ENCODE results near the gene SATB2.

Gene SATB2

GRCh38 chr2:199468561-199469513 lies 11.1 kb upstream of the SATB2 start:
- Histone ChIP-seq H3K36me3 (ENCODE audit: insufficient read depth, low read length) (no peaks in the 10 kb centered on the region), H2AFZ (ENCODE audit: low read length) (no peak overlapping the region), H3K4me3 (ENCODE audit: low read depth, low read length, poor library complexity, severe bottlenecking) (no peak overlapping the region), H3K4me2 (ENCODE audit: low read length) (no peak overlapping the region), H3F3A (ENCODE audit: insufficient read depth, low read length) (no peaks in the 10 kb centered on the region), H3K9ac (ENCODE audit: low read length) (no peak overlapping the region), H3K4me1 (ENCODE audit: insufficient read depth, low read length, severe bottlenecking) (peaks cover 21% of the 10 kb centered on the region), H3K9me3 (ENCODE audit: low read length) (no peaks in the 10 kb centered on the region), H4K20me1 (ENCODE audit: insufficient read depth, low read length) (no peaks in the 10 kb centered on the region), H3K27ac (ENCODE audit: low read depth, low read length, poor library complexity, severe bottlenecking) (no peak overlapping the region), H3K27me3 (ENCODE audit: insufficient read depth, low read length) (no peaks in the 10 kb centered on the region), H3K79me2 (ENCODE audit: insufficient read depth, low read length) (no peaks in the 10 kb centered on the region), H3K9me2 (ENCODE audit: low read depth, low read length) (no peaks in the 10 kb centered on the region)
- TF ChIP-seq EZH2 (IDR thresholded peaks at IDR 0.05; ENCODE audit: borderline replicate concordance, low read length): no peak
- TF ChIP-seq CTCF (IDR thresholded peaks at IDR 0.05; ENCODE audit: low read length): no peak

- H3K27ac ChIP-seq (ENCODE audit: low read depth, low read length, poor library complexity, severe bottlenecking): no peak overlapping the region
- no peaks in the 10 kb centered on the region for H3K9me3 ChIP-seq (ENCODE audit: low read length)
- H3F3A ChIP-seq (ENCODE audit: insufficient read depth, low read length): no peaks in the 10 kb centered on the region
- no peaks in the 10 kb centered on the region for H3K79me2 ChIP-seq (ENCODE audit: insufficient read depth, low read length)
- no peak overlapping the region for H2AFZ ChIP-seq (ENCODE audit: low read length)
- H3K4me3 ChIP-seq (ENCODE audit: low read depth, low read length, poor library complexity, severe bottlenecking): no peak overlapping the region
- H3K4me1 ChIP-seq (ENCODE audit: insufficient read depth, low read length, severe bottlenecking): peaks cover 14% of the 10 kb centered on the region
- no peak overlapping the region for H3K9ac ChIP-seq (ENCODE audit: low read length)
- H3K4me2 ChIP-seq (ENCODE audit: low read length): no peak overlapping the region
- no peaks in the 10 kb centered on the region for H3K27me3 ChIP-seq (ENCODE audit: insufficient read depth, low read length)
- no peaks in the 10 kb centered on the region for H4K20me1 ChIP-seq (ENCODE audit: insufficient read depth, low read length)
- no peaks in the 10 kb centered on the region for H3K36me3 ChIP-seq (ENCODE audit: insufficient read depth, low read length)
- H3K9me2 ChIP-seq (ENCODE audit: low read depth, low read length): no peaks in the 10 kb centered on the region
- TF ChIP-seq CTCF (IDR thresholded peaks at IDR 0.05; ENCODE audit: low read length) (no peak), EZH2 (IDR thresholded peaks at IDR 0.05; ENCODE audit: borderline replicate concordance, low read length) (no peak)
These were observed 9.5 kb upstream of the SATB2 start for GRCh38 chr2:199467066-199467822.

DNA sequence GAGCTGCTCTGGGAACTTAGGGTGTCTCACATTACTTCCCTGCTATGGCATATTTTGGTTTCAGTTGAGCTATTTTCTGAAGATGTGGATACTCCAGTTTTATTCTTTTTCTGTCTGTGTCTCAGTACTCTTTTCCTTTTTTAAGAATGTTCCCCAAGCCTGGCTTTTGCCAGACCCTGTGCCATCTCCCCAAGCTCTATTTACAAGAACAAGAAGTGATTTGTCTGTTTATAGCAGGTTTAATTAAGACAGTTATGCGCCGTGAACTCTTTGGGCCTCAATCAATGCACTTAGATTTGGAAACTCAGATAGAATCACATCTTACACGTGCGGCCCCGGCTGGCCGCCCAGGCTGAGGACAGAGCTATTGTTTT lies 8.9 kb upstream of the SATB2 start:
- Histone ChIP-seq H4K20me1 (ENCODE audit: insufficient read depth, low read length) (no peaks in the 10 kb centered on the region), H3K4me3 (ENCODE audit: low read depth, low read length, poor library complexity, severe bottlenecking) (no peak overlapping the region), H3K4me2 (ENCODE audit: low read length) (no peak overlapping the region), H3K79me2 (ENCODE audit: insufficient read depth, low read length) (no peaks in the 10 kb centered on the region), H3K27ac (ENCODE audit: low read depth, low read length, poor library complexity, severe bottlenecking) (no peak overlapping the region), H3K4me1 (ENCODE audit: insufficient read depth, low read length, severe bottlenecking) (peaks cover 8% of the 10 kb centered on the region), H2AFZ (ENCODE audit: low read length) (no peak overlapping the region), H3K36me3 (ENCODE audit: insufficient read depth, low read length) (no peaks in the 10 kb centered on the region), H3K9me2 (ENCODE audit: low read depth, low read length) (no peaks in the 10 kb centered on the region), H3F3A (ENCODE audit: insufficient read depth, low read length) (no peaks in the 10 kb centered on the region), H3K9me3 (ENCODE audit: low read length) (no peaks in the 10 kb centered on the region), H3K9ac (ENCODE audit: low read length) (no peak overlapping the region), H3K27me3 (ENCODE audit: insufficient read depth, low read length) (no peaks in the 10 kb centered on the region)
- TF ChIP-seq CTCF (IDR thresholded peaks at IDR 0.05; ENCODE audit: low read length) (no peak), EZH2 (IDR thresholded peaks at IDR 0.05; ENCODE audit: borderline replicate concordance, low read length) (no peak)

Data from OCI-LY1 (cell line).